ENCODE measurements around the gene DLGAP5. TPM values are rescaled to one million over a fixed set of nuclear protein-coding genes. Genes with fewer than 3 reads are reported as not detected.

Gene DLGAP5
- total RNA-seq, 2 donors from 2014 or later: 10.5 to 35.9 TPM

DNA sequence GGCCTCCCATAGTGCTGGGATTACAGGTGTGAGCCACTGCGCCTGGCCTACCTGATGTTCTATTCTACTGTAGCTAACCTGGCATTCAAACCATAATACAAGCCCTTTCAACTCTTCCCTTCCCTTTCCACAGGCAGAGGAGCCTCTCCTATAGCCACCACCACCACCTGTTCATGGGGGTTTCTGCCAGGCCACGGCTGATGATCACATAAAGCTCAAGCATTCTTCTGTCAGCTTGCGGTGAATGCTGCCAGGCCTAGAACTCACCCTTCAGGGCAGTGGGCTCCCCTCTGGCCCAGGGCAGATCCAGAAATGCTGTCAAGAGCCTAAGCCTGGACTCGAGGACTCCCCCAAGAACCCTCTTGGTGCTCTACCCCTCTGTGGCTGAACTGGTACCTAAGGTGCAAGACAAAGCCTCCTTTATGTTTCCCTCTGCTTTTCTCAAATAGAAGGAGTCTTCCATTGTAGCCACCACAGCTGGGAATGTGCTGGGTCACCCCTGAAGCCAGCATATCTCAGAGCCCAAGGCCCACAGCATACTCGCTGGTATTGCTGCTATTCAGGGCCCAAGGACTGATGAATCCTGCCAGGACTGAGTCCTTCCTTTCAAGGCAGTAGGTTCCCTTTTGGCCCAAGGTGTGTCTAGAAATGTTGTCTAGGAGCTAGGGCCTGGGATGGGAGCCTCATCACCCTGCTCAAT, 3.4 kb upstream of the DLGAP5 start:
- H3K9ac ChIP-seq (ENCODE audit: low read depth in 2 of 2, low read length in 2 of 2): no peak overlapping the region
- no peak overlapping the region for H3K27ac ChIP-seq
- TF ChIP-seq, protein P1, sequence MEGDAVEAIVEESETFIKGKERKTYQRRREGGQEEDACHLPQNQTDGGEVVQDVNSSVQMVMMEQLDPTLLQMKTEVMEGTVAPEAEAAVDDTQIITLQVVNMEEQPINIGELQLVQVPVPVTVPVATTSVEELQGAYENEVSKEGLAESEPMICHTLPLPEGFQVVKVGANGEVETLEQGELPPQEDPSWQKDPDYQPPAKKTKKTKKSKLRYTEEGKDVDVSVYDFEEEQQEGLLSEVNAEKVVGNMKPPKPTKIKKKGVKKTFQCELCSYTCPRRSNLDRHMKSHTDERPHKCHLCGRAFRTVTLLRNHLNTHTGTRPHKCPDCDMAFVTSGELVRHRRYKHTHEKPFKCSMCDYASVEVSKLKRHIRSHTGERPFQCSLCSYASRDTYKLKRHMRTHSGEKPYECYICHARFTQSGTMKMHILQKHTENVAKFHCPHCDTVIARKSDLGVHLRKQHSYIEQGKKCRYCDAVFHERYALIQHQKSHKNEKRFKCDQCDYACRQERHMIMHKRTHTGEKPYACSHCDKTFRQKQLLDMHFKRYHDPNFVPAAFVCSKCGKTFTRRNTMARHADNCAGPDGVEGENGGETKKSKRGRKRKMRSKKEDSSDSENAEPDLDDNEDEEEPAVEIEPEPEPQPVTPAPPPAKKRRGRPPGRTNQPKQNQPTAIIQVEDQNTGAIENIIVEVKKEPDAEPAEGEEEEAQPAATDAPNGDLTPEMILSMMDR (IDR thresholded peaks at IDR 0.05): no peak
- no peaks in the 10 kb centered on the region for H3K36me3 ChIP-seq
- no peaks in the 10 kb centered on the region for H3K9me3 ChIP-seq
- no peaks in the 10 kb centered on the region for H3K4me1 ChIP-seq
- DNase-seq: no peak
- intact Hi-C loops (cut with DNase I): no loop called here
- no peaks in the 10 kb centered on the region for H3K27me3 ChIP-seq
- no peak overlapping the region for H3K4me3 ChIP-seq

DNA sequence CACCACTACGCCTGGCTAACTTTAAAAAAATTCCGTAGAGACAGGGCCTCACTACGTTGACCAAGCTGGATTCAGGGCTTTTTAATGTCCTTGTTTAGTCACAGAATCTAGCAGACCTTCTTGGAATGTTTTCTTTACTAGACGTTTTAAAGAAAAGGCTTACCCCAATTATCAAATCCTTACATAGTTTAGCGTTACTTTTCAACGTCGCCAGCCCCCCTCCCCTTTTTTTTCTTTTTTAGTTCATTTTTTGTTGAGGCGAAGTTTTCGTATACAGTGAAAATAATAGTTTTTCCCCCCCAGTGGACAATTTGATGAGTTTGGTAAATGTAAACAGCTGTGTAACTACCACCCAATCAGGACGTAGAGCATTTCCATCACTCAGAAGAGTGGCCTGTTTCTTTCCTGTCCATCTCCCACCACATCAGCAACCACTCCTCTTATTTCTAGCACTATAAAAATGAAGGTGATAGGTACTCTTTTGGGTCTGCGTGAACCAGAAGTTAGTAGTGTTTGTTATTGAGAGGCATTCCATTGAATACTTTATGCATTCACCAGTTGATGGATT, 753 bp upstream of the DLGAP5 start:
- H3K9ac ChIP-seq (ENCODE audit: low read depth in 2 of 2, low read length in 2 of 2): peak overlapping the region; percentile 40 to 68
- H3K27me3 ChIP-seq: no peaks in the 10 kb centered on the region
- no peak overlapping the region for H3K27ac ChIP-seq
- H3K36me3 ChIP-seq: no peaks in the 10 kb centered on the region
- intact Hi-C loops (cut with DNase I): no loop called here
- no peak for DNase-seq
- H3K4me1 ChIP-seq: no peaks in the 10 kb centered on the region
- peak overlapping the region; percentile 45 for H3K4me3 ChIP-seq
- TF ChIP-seq, protein P1 (IDR thresholded peaks at IDR 0.05): no peak
- H3K9me3 ChIP-seq: no peaks in the 10 kb centered on the region

GRCh38 chr14:55190906-55191202, 531 bp downstream of the DLGAP5 start:
- no peaks in the 10 kb centered on the region for H3K4me1 ChIP-seq
- H3K27me3 ChIP-seq: no peaks in the 10 kb centered on the region
- intact Hi-C loops (cut with DNase I): no loop called here
- no peak for DNase-seq
- no peaks in the 10 kb centered on the region for H3K9me3 ChIP-seq
- H3K4me3 ChIP-seq: peak overlapping the region; percentile 45
- TF ChIP-seq, protein P1 (IDR thresholded peaks at IDR 0.05): no peak
- no peak overlapping the region for H3K27ac ChIP-seq
- H3K36me3 ChIP-seq: no peaks in the 10 kb centered on the region
- H3K9ac ChIP-seq (ENCODE audit: low read depth in 2 of 2, low read length in 2 of 2): peak overlapping the region in 1 of 2 donors; percentile 16

DNA sequence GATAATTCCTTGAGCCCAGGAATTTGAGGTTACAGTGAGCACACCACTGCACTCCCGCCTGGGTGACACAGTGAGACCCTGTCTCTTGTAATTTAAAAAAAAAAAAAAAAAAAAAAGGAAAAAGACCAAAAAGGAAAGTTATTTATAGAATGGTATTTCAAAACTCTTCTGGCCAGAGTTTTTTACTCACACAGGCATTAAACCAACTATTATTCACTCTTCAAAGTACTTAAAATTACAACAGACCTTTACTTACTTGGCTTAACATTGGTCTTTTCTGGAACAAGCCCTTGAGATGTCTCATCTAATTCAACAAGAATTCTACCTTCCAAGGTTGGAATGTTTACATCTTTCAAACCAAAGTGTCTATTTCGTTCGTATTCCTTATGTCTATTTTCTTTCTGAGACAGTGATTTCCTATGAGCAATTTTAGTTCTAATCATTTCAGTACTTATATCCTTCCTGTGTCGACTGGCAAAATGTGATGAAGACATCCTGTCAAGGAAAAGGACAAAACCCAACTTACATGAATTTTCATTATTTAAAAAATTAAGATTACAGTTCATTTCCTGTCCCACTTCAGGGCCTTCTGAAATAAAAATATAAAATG, 2.6 kb downstream of the DLGAP5 start:
- H3K4me1 ChIP-seq: no peaks in the 10 kb centered on the region
- TF ChIP-seq, protein P1 (IDR thresholded peaks at IDR 0.05): no peak
- H3K9ac ChIP-seq (ENCODE audit: low read depth in 2 of 2, low read length in 2 of 2): no peak overlapping the region
- no peak overlapping the region for H3K27ac ChIP-seq
- H3K36me3 ChIP-seq: no peaks in the 10 kb centered on the region
- no peaks in the 10 kb centered on the region for H3K9me3 ChIP-seq
- no peak overlapping the region for H3K4me3 ChIP-seq
- DNase-seq: no peak
- no peaks in the 10 kb centered on the region for H3K27me3 ChIP-seq
- intact Hi-C loops (cut with DNase I): no loop called here

GRCh38 chr14:55180434-55180833, 11.0 kb downstream of the DLGAP5 start:
- intact Hi-C loops (cut with DNase I): no loop called here
- Histone ChIP-seq H3K4me1 (no peaks in the 10 kb centered on the region), H3K9ac (ENCODE audit: low read depth in 2 of 2, low read length in 2 of 2) (no peak overlapping the region), H3K4me3 (no peak overlapping the region), H3K9me3 (no peaks in the 10 kb centered on the region), H3K27ac (no peak overlapping the region), H3K27me3 (no peaks in the 10 kb centered on the region), H3K36me3 (no peaks in the 10 kb centered on the region)
- DNase-seq: no peak
- TF ChIP-seq, protein P1 (IDR thresholded peaks at IDR 0.05): no peak
